GM19438 (cell line): ENCODE data around the gene ENAH.
"Not testable (repeated sequence)": the region's sequence is repeated elsewhere in the genome, so short reads cannot be mapped to it uniquely, and the experiment has no call there.

Experiments
- ATAC-seq: cut with Tn5 transposase; IDR thresholded peaks from one replicate; pipeline ENCODE4 v1.9.1; 2021; ENCODE audit warnings: low read depth; ENCODE audit not compliant: unreplicated experiment

ENAH gene

GRCh38 chr1:225477296-225477911 is 175.5 kb downstream of the ENAH start:
- no peak for ATAC-seq

- ATAC-seq = no peak
Observed at GRCh38 chr1:225476538-225476988, 176.4 kb downstream of the ENAH start.

- ATAC-seq = no peak
Observed at GRCh38 chr1:225476100-225476511, 176.8 kb downstream of the ENAH start.

- peak; percentile 61 for ATAC-seq
Observed at GRCh38 chr1:225474986-225475820, 177.7 kb downstream of the ENAH start.

GRCh38 chr1:225474439-225474985 is 178.4 kb downstream of the ENAH start:
- ATAC-seq = no peak

- not testable (repeated sequence) for ATAC-seq
Observed at GRCh38 chr1:225473676-225474438, 179.1 kb downstream of the ENAH start.

GRCh38 chr1:225473266-225473665 is 179.7 kb downstream of the ENAH start:
- not testable (repeated sequence) for ATAC-seq

- ATAC-seq = no peak
Observed at GRCh38 chr1:225471453-225472301, 181.2 kb downstream of the ENAH start.

- no peak for ATAC-seq
Observed at GRCh38 chr1:225471109-225471452, 181.8 kb downstream of the ENAH start.

GRCh38 chr1:225470211-225471108 is 182.5 kb downstream of the ENAH start:
- ATAC-seq = no peak

GRCh38 chr1:225469051-225469450 is 183.9 kb downstream of the ENAH start:
- ATAC-seq = no peak

- ATAC-seq = no peak
Observed at GRCh38 chr1:225468270-225469020, 184.5 kb downstream of the ENAH start.

GRCh38 chr1:225467193-225468020 is 185.5 kb downstream of the ENAH start:
- ATAC-seq = peak; percentile 95

GRCh38 chr1:225466848-225467192 is 186.1 kb downstream of the ENAH start:
- no peak for ATAC-seq

GRCh38 chr1:225465793-225466517 is 187.0 kb downstream of the ENAH start:
- ATAC-seq = no peak

- no peak for ATAC-seq
Observed at GRCh38 chr1:225464851-225465792, 187.8 kb downstream of the ENAH start.
